ENCODE results near the gene TAF11L5. TPM values are rescaled to one million over a fixed set of nuclear protein-coding genes. Genes with fewer than 3 reads are reported as not detected.
"Not testable (repeated sequence)": the region's sequence is repeated elsewhere in the genome, so short reads cannot be mapped to it uniquely, and the experiment has no call there.

The TAF11L5 gene
- total RNA-seq (not detected), polyA plus RNA-seq (ENCODE audit: insufficient read depth in 1 of 8, insufficient read length in 8 of 8, low replicate concordance in 1 of 8) (not detected)
- long read RNA-seq, donor 1: 0 reads
- long read RNA-seq, donor 2: 0 reads
- long read RNA-seq, donor 3: 0 reads
- long read RNA-seq, donor 4: 0 reads
- long read RNA-seq, donor 5: 0 reads
- long read RNA-seq, donor 6: 0 reads
- long read RNA-seq, donor 7: 0 reads
- long read RNA-seq, donor 8: 0 reads
- long read RNA-seq, donor 9: 0 reads
- long read RNA-seq, donor 10: 0 reads
- long read RNA-seq, donor 11: 0 reads

- not testable (repeated sequence) for H3K27me3 ChIP-seq (ENCODE audit: control insufficient read depth, insufficient read depth, low read length); H3K9me3 ChIP-seq (replicated peaks; ENCODE audit: control insufficient read depth, low read depth, low read length); H3K4me1 ChIP-seq (ENCODE audit: control insufficient read depth, insufficient read depth, low read length); H3K27ac ChIP-seq (ENCODE audit: low read length); H3K36me3 ChIP-seq (ENCODE audit: control insufficient read depth, insufficient read depth, low read length); DNase-seq; H3K4me3 ChIP-seq (ENCODE audit: low read length)
- WGBS (ENCODE audit: insufficient coverage): no CpG with 5 or more reads among the region's 15 CpGs
These were observed at the start of gene TAF11L5 for GRCh38 chr5:17524935-17525334. Gene TAF11L5, plus strand, starts transcription at chr5:17525235.

GRCh38 chr5:17477043-17477442, 48.0 kb upstream of the TAF11L5 start:
- no CpG with 5 or more reads among the region's 3 CpGs for whole genome bisulfite sequencing (ENCODE audit: insufficient coverage)

GRCh38 chr5:17477573-17478265, 47.3 kb upstream of the TAF11L5 start:
- no peaks in the 10 kb centered on the region for H3K36me3 ChIP-seq (ENCODE audit: control insufficient read depth, insufficient read depth, low read length)

More at GRCh38 chr5:17477043-17477442, 48.0 kb upstream of the TAF11L5 start:
- no peak for DNase-seq
- Histone ChIP-seq H3K4me3 (ENCODE audit: low read length) (no peak overlapping the region), H3K9me3 (replicated peaks; ENCODE audit: control insufficient read depth, low read depth, low read length) (no peaks in the 10 kb centered on the region), H3K27me3 (ENCODE audit: control insufficient read depth, insufficient read depth, low read length) (no peaks in the 10 kb centered on the region), H3K27ac (ENCODE audit: low read length) (no peak overlapping the region), H3K4me1 (ENCODE audit: control insufficient read depth, insufficient read depth, low read length) (no peaks in the 10 kb centered on the region), H3K36me3 (ENCODE audit: control insufficient read depth, insufficient read depth, low read length) (no peaks in the 10 kb centered on the region)

GRCh38 chr5:17481378-17481777, 43.7 kb upstream of the TAF11L5 start:
- WGBS (ENCODE audit: insufficient coverage): no CpG with 5 or more reads among the region's 4 CpGs

More at GRCh38 chr5:17477573-17478265, 47.3 kb upstream of the TAF11L5 start:
- Histone ChIP-seq H3K4me1 (ENCODE audit: control insufficient read depth, insufficient read depth, low read length) (no peaks in the 10 kb centered on the region), H3K9me3 (replicated peaks; ENCODE audit: control insufficient read depth, low read depth, low read length) (no peaks in the 10 kb centered on the region), H3K27me3 (ENCODE audit: control insufficient read depth, insufficient read depth, low read length) (no peaks in the 10 kb centered on the region), H3K4me3 (ENCODE audit: low read length) (no peak overlapping the region), H3K27ac (ENCODE audit: low read length) (no peak overlapping the region)
- WGBS (ENCODE audit: insufficient coverage): 34% methylated on average over 3 of the region's 7 CpGs
- no peak for DNase-seq

GRCh38 chr5:17482790-17483189, 42.2 kb upstream of the TAF11L5 start:
- Histone ChIP-seq H3K36me3 (ENCODE audit: control insufficient read depth, insufficient read depth, low read length) (no peaks in the 10 kb centered on the region), H3K9me3 (replicated peaks; ENCODE audit: control insufficient read depth, low read depth, low read length) (no peaks in the 10 kb centered on the region), H3K27me3 (ENCODE audit: control insufficient read depth, insufficient read depth, low read length) (no peaks in the 10 kb centered on the region), H3K27ac (ENCODE audit: low read length) (no peak overlapping the region), H3K4me3 (ENCODE audit: low read length) (no peak overlapping the region), H3K4me1 (ENCODE audit: control insufficient read depth, insufficient read depth, low read length) (no peaks in the 10 kb centered on the region)
- WGBS (ENCODE audit: insufficient coverage): no CpG with 5 or more reads among the region's 2 CpGs
- DNase-seq: no peak

More at GRCh38 chr5:17481378-17481777, 43.7 kb upstream of the TAF11L5 start:
- no peaks in the 10 kb centered on the region for H3K27me3 ChIP-seq (ENCODE audit: control insufficient read depth, insufficient read depth, low read length)
- no peak overlapping the region for H3K27ac ChIP-seq (ENCODE audit: low read length)
- H3K36me3 ChIP-seq (ENCODE audit: control insufficient read depth, insufficient read depth, low read length): no peaks in the 10 kb centered on the region
- no peak for DNase-seq
- H3K4me1 ChIP-seq (ENCODE audit: control insufficient read depth, insufficient read depth, low read length): no peaks in the 10 kb centered on the region
- no peaks in the 10 kb centered on the region for H3K9me3 ChIP-seq (replicated peaks; ENCODE audit: control insufficient read depth, low read depth, low read length)
- H3K4me3 ChIP-seq (ENCODE audit: low read length): no peak overlapping the region

- DNase-seq; H3K9me3 ChIP-seq (replicated peaks; ENCODE audit: control insufficient read depth, low read depth, low read length); H3K27ac ChIP-seq (ENCODE audit: low read length); H3K4me3 ChIP-seq (ENCODE audit: low read length); H3K36me3 ChIP-seq (ENCODE audit: control insufficient read depth, insufficient read depth, low read length); H3K4me1 ChIP-seq (ENCODE audit: control insufficient read depth, insufficient read depth, low read length); H3K27me3 ChIP-seq (ENCODE audit: control insufficient read depth, insufficient read depth, low read length): not testable (repeated sequence)
- 87% methylated on average over 6 of the region's 10 CpGs for WGBS (ENCODE audit: insufficient coverage)
These were observed 38.4 kb upstream of the TAF11L5 start for GRCh38 chr5:17486464-17487173.

GRCh38 chr5:17487174-17487512, 37.9 kb upstream of the TAF11L5 start:
- WGBS (ENCODE audit: insufficient coverage): no CpG with 5 or more reads among the region's 1 CpG
- no peaks in the 10 kb centered on the region for H3K4me1 ChIP-seq (ENCODE audit: control insufficient read depth, insufficient read depth, low read length)
- H3K27ac ChIP-seq (ENCODE audit: low read length): no peak overlapping the region
- no peaks in the 10 kb centered on the region for H3K36me3 ChIP-seq (ENCODE audit: control insufficient read depth, insufficient read depth, low read length)
- no peak overlapping the region for H3K4me3 ChIP-seq (ENCODE audit: low read length)
- no peak for DNase-seq
- no peaks in the 10 kb centered on the region for H3K9me3 ChIP-seq (replicated peaks; ENCODE audit: control insufficient read depth, low read depth, low read length)
- no peaks in the 10 kb centered on the region for H3K27me3 ChIP-seq (ENCODE audit: control insufficient read depth, insufficient read depth, low read length)

GRCh38 chr5:17491257-17491656, 33.8 kb upstream of the TAF11L5 start:
- H3K4me1 ChIP-seq (ENCODE audit: control insufficient read depth, insufficient read depth, low read length); H3K36me3 ChIP-seq (ENCODE audit: control insufficient read depth, insufficient read depth, low read length); H3K9me3 ChIP-seq (replicated peaks; ENCODE audit: control insufficient read depth, low read depth, low read length); H3K27ac ChIP-seq (ENCODE audit: low read length); DNase-seq; H3K27me3 ChIP-seq (ENCODE audit: control insufficient read depth, insufficient read depth, low read length); H3K4me3 ChIP-seq (ENCODE audit: low read length): not testable (repeated sequence)
- whole genome bisulfite sequencing (ENCODE audit: insufficient coverage): 96% methylated on average over 12 of the region's 23 CpGs

GRCh38 chr5:17492770-17493169, 32.3 kb upstream of the TAF11L5 start:
- no peak overlapping the region for H3K4me3 ChIP-seq (ENCODE audit: low read length)
- WGBS (ENCODE audit: insufficient coverage): no CpG with 5 or more reads among the region's 3 CpGs
- H3K4me1 ChIP-seq (ENCODE audit: control insufficient read depth, insufficient read depth, low read length): no peaks in the 10 kb centered on the region
- DNase-seq: no peak
- H3K27ac ChIP-seq (ENCODE audit: low read length): no peak overlapping the region
- H3K9me3 ChIP-seq (replicated peaks; ENCODE audit: control insufficient read depth, low read depth, low read length): no peaks in the 10 kb centered on the region
- H3K36me3 ChIP-seq (ENCODE audit: control insufficient read depth, insufficient read depth, low read length): no peaks in the 10 kb centered on the region
- H3K27me3 ChIP-seq (ENCODE audit: control insufficient read depth, insufficient read depth, low read length): no peaks in the 10 kb centered on the region

- no peak for DNase-seq
- Histone ChIP-seq H3K27me3 (ENCODE audit: control insufficient read depth, insufficient read depth, low read length) (no peaks in the 10 kb centered on the region), H3K4me1 (ENCODE audit: control insufficient read depth, insufficient read depth, low read length) (no peaks in the 10 kb centered on the region), H3K9me3 (replicated peaks; ENCODE audit: control insufficient read depth, low read depth, low read length) (no peaks in the 10 kb centered on the region), H3K4me3 (ENCODE audit: low read length) (no peak overlapping the region), H3K36me3 (ENCODE audit: control insufficient read depth, insufficient read depth, low read length) (no peaks in the 10 kb centered on the region), H3K27ac (ENCODE audit: low read length) (no peak overlapping the region)
- WGBS (ENCODE audit: insufficient coverage): 52% methylated on average over 2 of the region's 4 CpGs
These were observed 27.6 kb upstream of the TAF11L5 start for GRCh38 chr5:17497446-17497845.
